Nephron progenitor cell (in vitro differentiated cells): Measurements from ENCODE around the gene PAIP2.

Source experiments
- DNase-seq: peaks from one replicate; pipeline ENCODE4 v3.0.0; 2021
- H3K27ac Mint-ChIP-seq: 2 replicates; pipeline ENCODE4 v1.8.0; 2021; ENCODE audit warnings: mild to moderate bottlenecking, moderate library complexity, mixed read lengths
- H3K27me3 Mint-ChIP-seq: 2 replicates; pipeline ENCODE4 v1.8.0; 2021; ENCODE audit warnings: mild to moderate bottlenecking, low read depth, mixed read lengths; ENCODE audit not compliant: poor library complexity
- H3K36me3 Mint-ChIP-seq: 2 replicates; pipeline ENCODE4 v1.8.0; 2021; ENCODE audit warnings: low read depth, mixed read lengths
- H3K4me1 Mint-ChIP-seq: 2 replicates; pipeline ENCODE4 v1.8.0; 2021; ENCODE audit warnings: mixed read lengths
- H3K4me3 Mint-ChIP-seq: 2 replicates; pipeline ENCODE4 v1.8.0; 2021; ENCODE audit warnings: mild to moderate bottlenecking, moderate library complexity, mixed read lengths
- H3K9me3 Mint-ChIP-seq: 2 replicates; pipeline ENCODE4 v1.8.0; 2021; ENCODE audit warnings: mild to moderate bottlenecking, moderate library complexity, mixed read lengths
- CTCF ChIP-seq: fragments of 200-600 bp; sonication (generic); IDR thresholded peaks from 2 replicates; pipeline ENCODE4 v1.5.0; 2021; ENCODE audit warnings: antibody characterized with exemption

The PAIP2 gene

GRCh38 chr5:139378101-139378825 is 36.6 kb downstream of the PAIP2 start:
- H3K27ac Mint-ChIP-seq, result no peak overlapping the region
- no peak for DNase-seq
- no peaks in the 10 kb centered on the region for H3K9me3 Mint-ChIP-seq
- H3K4me1 Mint-ChIP-seq, result peaks cover 23% of the 10 kb centered on the region
- no peak overlapping the region for H3K4me3 Mint-ChIP-seq
- no peaks in the 10 kb centered on the region for H3K27me3 Mint-ChIP-seq
- TF ChIP-seq CTCF, result no peak
- peaks cover 25% of the 10 kb centered on the region for H3K36me3 Mint-ChIP-seq

GRCh38 chr5:139378941-139379361 is 37.3 kb downstream of the PAIP2 start:
- TF ChIP-seq CTCF, result no peak
- peaks cover 23% of the 10 kb centered on the region for H3K4me1 Mint-ChIP-seq
- H3K27me3 Mint-ChIP-seq, result no peaks in the 10 kb centered on the region
- H3K9me3 Mint-ChIP-seq, result no peaks in the 10 kb centered on the region
- no peak overlapping the region for H3K4me3 Mint-ChIP-seq
- peaks cover 18% of the 10 kb centered on the region for H3K36me3 Mint-ChIP-seq
- H3K27ac Mint-ChIP-seq, result no peak overlapping the region
- no peak for DNase-seq

- Mint-ChIP-seq H3K27me3 (no peaks in the 10 kb centered on the region), H3K9me3 (no peaks in the 10 kb centered on the region), H3K27ac (peak overlapping the region; percentile 31), H3K4me1 (peaks cover 23% of the 10 kb centered on the region), H3K4me3 (no peak overlapping the region), H3K36me3 (peaks cover 14% of the 10 kb centered on the region)
- DNase-seq, result no peak
- no peak for TF ChIP-seq CTCF
Measured at GRCh38 chr5:139379626-139380449, 38.2 kb downstream of the PAIP2 start.

- no peak for TF ChIP-seq CTCF
- no peak overlapping the region for H3K27ac Mint-ChIP-seq
Measured at GRCh38 chr5:139381837-139382761, 40.4 kb downstream of the PAIP2 start.

GRCh38 chr5:139382807-139383206 is 41.2 kb downstream of the PAIP2 start:
- Mint-ChIP-seq H3K27me3 (no peaks in the 10 kb centered on the region), H3K27ac (no peak overlapping the region), H3K9me3 (no peaks in the 10 kb centered on the region), H3K4me3 (no peak overlapping the region), H3K36me3 (no peaks in the 10 kb centered on the region), H3K4me1 (peaks cover 23% of the 10 kb centered on the region)
- no peak for DNase-seq
- no peak for TF ChIP-seq CTCF

More at GRCh38 chr5:139381837-139382761, 40.4 kb downstream of the PAIP2 start:
- H3K9me3 Mint-ChIP-seq, result no peaks in the 10 kb centered on the region
- peaks cover 23% of the 10 kb centered on the region for H3K4me1 Mint-ChIP-seq
- peaks cover 7% of the 10 kb centered on the region for H3K36me3 Mint-ChIP-seq
- no peaks in the 10 kb centered on the region for H3K27me3 Mint-ChIP-seq
- no peak for DNase-seq
- no peak overlapping the region for H3K4me3 Mint-ChIP-seq
